Posterior vena cava (tissue), 2 donors: Measurements from ENCODE around the gene CDK9. TPM values are rescaled to one million over a fixed set of nuclear protein-coding genes. Genes with fewer than 3 reads are reported as not detected.
A peak's percentile ranks its signal among the peaks of the same experiment; 100 is the strongest.

Experiments used
- DNase-seq: peaks from one replicate; pipeline ENCODE4 v3.0.0-alpha.2; 2020; ENCODE audit warnings: low spot score
- intact Hi-C, 2 donors: fragments of 100-400 bp; cut with DNase I; formaldehyde crosslinking; loops; one replicate each; pipeline versions ENCODE4 v1.14.1 to v1.14.2; 2022 to 2023
- total RNA-seq, 2 donors: library from RNA; stranded (reverse); fragmentation: NEBNext Ultra II Directional; extraction: Animal tissue kit (Norgen Biotek cat#: 25700); gene quantifications; one replicate each; pipeline ENCODE4 v1.2.1, GENCODE V29; 2021
- donor health status: DM: yes; HTN: yes; CAD: no.
- donor health status: DM: yes; HTN: yes; CAD: no.

CDK9 gene
- total RNA-seq, 2 donors from 2014 or later: 56.5 to 71.0 TPM

- no peak for DNase-seq
- intact Hi-C loops: no loop called here
Observed at GRCh38 chr9:127793093-127793708, 7.4 kb downstream of the CDK9 start.

- intact Hi-C loops: no loop called here
- DNase-seq: no peak
Observed at GRCh38 chr9:127794001-127794791, 8.4 kb downstream of the CDK9 start.

DNA sequence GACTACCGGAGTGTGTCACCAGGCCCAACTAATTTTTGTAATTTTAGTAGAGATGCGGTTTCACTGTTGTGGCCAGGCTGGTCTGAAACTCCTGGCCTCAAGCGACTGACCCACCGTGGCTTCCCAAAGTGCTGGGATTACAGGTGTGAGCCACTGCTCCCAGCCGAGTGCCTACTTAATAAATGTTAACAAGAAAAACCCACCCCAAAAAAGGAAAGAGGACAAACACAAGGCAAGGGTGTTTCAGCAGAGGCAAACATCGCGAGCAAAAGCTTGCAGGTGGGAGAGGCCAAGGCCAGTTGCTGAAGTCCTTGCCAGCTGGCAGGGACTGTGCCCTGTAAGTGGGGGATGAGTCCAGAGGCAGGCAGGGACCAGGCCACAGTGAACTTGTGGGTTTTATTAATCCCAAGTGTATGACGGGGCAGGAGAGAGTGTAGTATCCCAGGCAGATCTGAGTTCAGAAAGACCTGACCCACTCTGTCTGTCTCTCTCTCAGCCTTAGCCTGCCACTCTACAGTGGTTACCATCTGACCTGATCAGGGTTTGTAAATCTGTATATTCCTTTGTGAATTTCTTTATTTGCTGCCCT is 10.5 kb downstream of the CDK9 start:
- intact Hi-C loops: no loop called here
- no peak for DNase-seq

DNA sequence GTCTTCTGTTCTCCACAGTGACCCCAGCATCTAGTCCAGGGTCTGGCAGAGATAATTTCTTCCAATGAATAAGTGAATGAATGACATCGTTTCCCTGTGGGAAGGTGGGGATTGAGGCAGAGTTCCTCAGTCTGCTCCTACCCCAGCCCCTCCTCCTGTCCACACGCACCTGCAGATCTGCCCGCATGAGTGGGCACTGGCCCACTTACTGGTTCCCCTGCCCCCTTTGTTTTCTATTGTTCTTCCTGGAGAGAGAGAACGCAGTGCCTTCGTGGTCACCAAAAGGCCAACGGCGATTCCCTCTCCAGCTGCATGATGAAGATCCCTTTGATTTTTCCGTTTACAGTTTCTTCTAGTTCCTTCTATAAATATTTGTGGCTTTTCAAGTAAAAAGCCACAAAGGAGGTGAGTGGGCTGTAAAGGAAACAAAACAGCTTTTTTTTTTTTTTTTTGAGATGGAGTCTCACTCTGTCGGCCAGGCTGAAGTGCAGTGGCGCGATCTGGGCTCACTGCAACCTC is 11.1 kb downstream of the CDK9 start:
- intact Hi-C loops: no loop called here

DNA sequence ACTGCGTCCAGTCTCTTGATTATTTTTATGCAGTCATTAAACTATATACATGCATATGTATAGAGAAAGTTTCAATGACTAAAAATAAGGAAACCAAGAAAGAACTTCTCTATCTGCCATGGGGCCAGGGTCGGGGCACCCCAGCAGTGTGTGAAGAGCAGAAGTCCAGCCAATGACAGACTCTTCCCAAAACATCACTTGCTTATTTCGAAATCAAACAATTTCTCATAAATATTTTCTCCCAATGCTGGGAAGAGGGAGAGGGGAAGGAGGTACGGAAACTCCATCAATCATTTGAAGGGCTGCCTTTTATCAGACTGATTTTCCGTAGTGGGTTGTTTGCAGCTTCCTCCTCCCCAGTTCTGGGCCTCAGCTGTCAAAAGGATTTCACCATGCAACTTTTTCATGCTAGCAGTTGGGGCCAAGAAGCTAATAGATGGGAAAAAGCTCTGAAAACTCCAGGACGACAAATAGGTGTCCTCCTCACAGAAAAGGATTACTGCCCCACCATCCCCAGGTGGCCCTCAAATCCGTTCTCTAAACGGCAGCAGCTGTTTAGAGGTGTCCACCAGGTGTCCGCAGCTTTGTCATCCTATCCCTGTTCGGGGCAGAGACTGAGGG is 16.2 kb downstream of the CDK9 start:
- no peak for DNase-seq
- intact Hi-C loops: loop anchor here in 1 of 2 donors (5.0 kb wide), 1 partner anchor 70 kb away; no protein-coding TSS in a partner anchor

More for the DNA sequence above, 11.1 kb downstream of the CDK9 start:
- no peak for DNase-seq

GRCh38 chr9:127802576-127803443 is 17.0 kb downstream of the CDK9 start, which contains the start of gene FPGS:
Gene FPGS, plus strand, starts transcription at chr9:127802882. Its CDS starts 43 bp downstream, at chr9:127802925.
- DNase-seq: peak; percentile 96
- intact Hi-C loops: loop anchor here in 1 of 2 donors (5.0 kb wide), 1 partner anchor 69 kb away; no protein-coding TSS in a partner anchor

DNA sequence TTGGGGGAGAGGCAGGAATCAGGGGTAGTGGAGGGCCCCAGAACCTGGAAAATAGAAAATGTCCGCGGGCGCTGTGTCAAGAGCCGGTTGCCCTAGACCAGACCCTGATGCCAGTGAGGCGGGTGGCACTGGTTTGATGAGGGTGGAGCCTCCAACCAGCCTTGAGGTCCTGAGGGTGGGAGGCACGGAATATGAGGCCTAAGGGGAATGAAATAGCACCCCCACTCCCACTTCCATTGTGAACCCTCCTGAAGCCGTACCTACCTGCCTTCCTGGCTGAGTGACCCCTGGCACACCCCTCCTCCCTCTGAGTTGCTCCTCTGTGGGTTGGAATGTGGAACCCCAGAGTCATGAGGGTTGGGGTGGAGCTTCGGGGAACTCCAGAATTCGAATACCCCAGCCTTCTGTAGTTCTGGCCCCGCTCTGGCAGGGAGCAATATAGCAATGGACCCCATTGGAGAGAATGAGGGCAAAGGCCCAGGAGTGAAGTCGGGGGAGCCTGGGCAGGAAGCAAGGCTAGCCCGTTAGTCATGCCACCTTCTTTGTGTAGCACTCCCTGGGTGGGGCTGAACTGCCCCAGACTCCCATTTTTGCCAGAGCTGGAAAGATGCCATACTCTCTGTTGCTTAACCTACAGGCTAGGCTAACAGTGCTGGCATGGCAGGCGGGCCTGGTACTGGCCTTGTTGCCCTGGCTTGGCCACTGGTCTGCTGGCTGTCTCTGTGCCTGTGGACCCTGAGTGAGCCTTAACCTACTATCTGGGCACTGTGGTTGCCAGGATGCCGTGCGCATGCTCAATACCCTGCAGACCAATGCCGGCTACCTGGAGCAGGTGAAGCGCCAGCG is 17.9 kb downstream of the CDK9 start:
- DNase-seq: no peak
- intact Hi-C loops: loop anchor here in 1 of 2 donors (5.0 kb wide), 1 partner anchor 69 kb away; no protein-coding TSS in a partner anchor

DNA sequence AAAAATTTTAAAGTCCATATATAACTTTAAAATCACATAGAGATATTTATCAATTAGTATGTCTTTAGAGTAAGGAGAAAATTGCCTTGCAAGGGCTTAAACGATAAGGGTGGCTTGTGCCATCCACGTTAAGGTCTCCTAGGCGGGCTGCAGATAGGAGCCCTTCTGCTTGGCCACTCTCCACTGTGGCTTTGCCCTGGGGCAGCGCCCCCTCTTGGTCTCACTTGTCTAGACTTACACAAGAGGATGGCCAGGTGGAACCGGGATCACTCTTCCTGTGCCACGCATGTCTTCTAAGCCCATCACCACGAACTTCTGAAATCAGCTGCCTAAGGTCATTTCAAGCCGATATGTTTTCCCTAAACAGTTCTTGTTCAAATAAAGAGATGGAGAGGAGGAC is 19.8 kb downstream of the CDK9 start:
- DNase-seq: no peak
- intact Hi-C loops: no loop called here

- no peak for DNase-seq
- intact Hi-C loops: no loop called here
Observed at GRCh38 chr9:127806871-127807270, 21.0 kb downstream of the CDK9 start.

DNA sequence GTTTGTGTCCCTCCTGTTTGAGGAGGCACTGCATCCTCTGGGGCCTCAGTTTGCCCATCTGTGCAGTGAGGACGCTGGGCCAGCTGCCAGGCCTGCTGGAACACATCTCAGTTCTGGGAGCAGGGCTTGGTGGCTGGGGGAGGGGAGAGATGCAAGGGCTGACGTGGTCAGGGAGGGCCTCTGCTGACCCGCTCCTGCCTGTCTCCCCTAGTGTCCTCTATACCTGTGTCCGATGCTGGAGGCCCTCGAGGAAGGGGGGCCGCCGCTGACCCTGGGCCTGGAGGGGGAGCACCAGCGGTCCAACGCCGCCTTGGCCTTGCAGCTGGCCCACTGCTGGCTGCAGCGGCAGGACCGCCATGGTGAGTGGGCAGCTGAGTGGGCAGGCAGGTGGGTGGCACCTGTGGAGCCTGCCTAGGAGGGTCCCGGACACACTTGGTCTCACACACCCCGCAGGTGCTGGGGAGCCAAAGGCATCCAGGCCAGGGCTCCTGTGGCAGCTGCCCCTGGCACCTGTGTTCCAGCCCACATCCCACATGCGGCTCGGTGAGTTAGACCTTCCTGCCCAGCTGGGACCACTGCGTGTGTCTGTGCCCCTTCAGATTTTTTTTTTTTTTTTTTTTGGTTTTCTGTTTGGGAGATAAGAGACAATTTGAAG is 22.6 kb downstream of the CDK9 start:
- no peak for DNase-seq
- intact Hi-C loops: no loop called here

GRCh38 chr9:127809002-127809539 is 23.2 kb downstream of the CDK9 start:
- intact Hi-C loops: no loop called here
- DNase-seq: no peak

- intact Hi-C loops: no loop called here
- no peak for DNase-seq
Observed at GRCh38 chr9:127809540-127810377, 23.9 kb downstream of the CDK9 start.

DNA sequence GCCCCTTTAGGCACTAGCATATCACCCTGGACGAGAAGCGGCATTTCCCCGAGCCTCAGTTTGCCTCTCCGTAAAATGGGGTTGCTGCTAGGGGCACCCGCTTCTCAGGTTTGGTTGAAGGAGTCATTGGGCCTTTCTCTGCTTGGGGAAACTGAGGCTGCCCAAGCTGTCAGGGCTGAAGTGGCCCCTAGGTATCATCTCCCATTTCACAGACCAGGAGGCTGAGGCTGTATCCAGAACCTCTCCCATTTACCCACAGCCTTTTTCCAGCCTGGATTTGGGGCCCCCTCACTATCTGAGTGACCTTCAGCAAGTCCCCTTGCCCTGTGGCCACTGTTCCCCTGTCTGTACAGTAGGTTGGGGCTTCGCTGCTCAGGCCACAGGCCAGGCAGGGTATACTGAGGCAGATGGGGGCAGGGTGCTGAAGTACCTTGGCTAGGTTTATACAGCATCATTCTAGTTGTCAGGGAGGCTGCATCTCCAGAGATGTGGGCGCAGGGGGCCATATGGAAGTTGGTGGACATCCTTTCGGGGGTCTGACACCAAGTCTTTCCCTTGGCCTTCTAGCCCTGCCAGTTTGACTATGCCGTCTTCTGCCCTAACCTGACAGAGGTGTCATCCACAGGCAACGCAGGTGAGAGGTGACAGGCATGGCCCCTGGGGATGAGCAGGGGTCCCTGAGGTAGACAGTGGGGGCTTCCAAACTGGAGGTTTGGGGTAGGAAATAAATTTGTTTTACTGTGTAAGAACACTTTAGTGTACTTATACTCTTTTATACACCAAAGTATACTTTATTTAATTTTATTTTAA is 24.7 kb downstream of the CDK9 start:
- no peak for DNase-seq
- intact Hi-C loops: no loop called here

DNA sequence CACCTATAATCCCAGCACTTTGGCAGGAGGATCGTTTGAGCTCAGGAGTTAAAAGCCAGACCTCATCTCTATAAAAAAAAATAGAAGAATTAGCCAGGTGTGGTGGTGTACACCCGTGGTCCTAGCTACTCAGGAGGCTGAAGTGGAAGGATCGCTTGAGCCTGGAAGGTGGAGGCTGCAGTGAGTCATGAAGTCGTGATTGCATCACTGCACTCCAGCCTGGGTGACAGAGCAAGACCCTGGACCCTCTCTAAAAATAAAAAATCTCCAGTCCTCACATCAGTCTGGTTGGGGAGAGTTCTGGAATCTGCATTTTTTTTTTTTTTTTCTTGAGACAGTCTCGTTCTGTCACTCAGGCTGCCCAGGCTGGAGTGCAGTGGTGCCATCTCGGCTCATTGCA is 26.2 kb downstream of the CDK9 start:
- intact Hi-C loops: no loop called here

DNA sequence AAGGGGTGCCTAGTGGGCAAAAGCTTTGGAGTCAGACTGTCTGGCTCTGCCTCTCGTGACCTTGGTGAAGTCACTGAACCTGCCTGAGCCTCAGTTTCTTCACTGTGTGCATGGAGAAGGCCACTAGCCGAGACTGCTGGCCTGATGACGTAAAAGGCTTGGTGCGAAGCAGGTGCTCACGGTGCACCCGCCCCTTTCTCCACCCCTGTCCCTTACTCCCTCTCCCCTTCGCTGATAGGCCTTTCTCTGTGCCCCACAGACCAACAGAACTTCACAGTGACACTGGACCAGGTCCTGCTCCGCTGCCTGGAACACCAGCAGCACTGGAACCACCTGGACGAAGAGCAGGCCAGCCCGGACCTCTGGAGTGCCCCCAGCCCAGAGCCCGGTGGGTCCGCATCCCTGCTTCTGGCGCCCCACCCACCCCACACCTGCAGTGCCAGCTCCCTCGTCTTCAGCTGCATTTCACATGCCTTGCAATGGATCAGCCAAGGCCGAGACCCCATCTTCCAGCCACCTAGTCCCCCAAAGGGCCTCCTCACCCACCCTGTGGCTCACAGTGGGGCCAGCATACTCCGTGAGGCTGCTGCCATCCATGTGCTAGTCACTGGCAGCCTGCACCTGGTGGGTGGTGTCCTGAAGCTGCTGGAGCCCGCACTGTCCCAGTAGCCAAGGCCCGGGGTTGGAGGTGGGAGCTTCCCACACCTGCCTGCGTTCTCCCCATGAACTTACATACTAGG is 27.3 kb downstream of the CDK9 start:
- DNase-seq: no peak
- intact Hi-C loops: no loop called here

More for the DNA sequence above, 26.2 kb downstream of the CDK9 start:
- no peak for DNase-seq
